IgD-negative memory B cell (primary cell): ENCODE data around the gene EHD4. TPM values are rescaled to one million over a fixed set of nuclear protein-coding genes. Genes with fewer than 3 reads are reported as not detected.

ENCODE experiments used
- H3K27ac Mint-ChIP-seq, 3 donors: one replicate each; pipeline ENCODE4 v1.8.0; 2020 to 2022; ENCODE audit warnings: mild to moderate bottlenecking in 3 of 3, mixed read lengths in 3 of 3, moderate library complexity in 1 of 3
- H3K27me3 Mint-ChIP-seq: one replicate; pipeline ENCODE4 v1.8.0; 2021; ENCODE audit warnings: mixed read lengths
- H3K36me3 Mint-ChIP-seq: one replicate; pipeline ENCODE4 v1.8.0; 2020; ENCODE audit warnings: mild to moderate bottlenecking, mixed read lengths
- H3K4me1 Mint-ChIP-seq, 3 donors: one replicate each; pipeline ENCODE4 v1.8.0; 2020 to 2022; ENCODE audit warnings: mixed read lengths in 3 of 3, mild to moderate bottlenecking in 1 of 3
- H3K4me3 Mint-ChIP-seq, 4 donors: one replicate each; pipeline ENCODE4 v1.8.0; 2020 to 2022; ENCODE audit warnings: mild to moderate bottlenecking in 4 of 4, mixed read lengths in 4 of 4, moderate library complexity in 3 of 4
- H3K9me3 Mint-ChIP-seq, 3 donors: one replicate each; pipeline ENCODE4 v1.8.0; 2020 to 2021; ENCODE audit warnings: mixed read lengths in 3 of 3, mild to moderate bottlenecking in 1 of 3
- polyA plus RNA-seq: library from polyadenylated mRNA; unstranded; fragments of 300-500 nt; fragmentation: Illumina TruSeq; gene quantifications from one replicate; pipeline ENCODE4 v1.2.3, GENCODE V29; 2021

EHD4 gene
- polyA plus RNA-seq, result 3.8 TPM

DNA sequence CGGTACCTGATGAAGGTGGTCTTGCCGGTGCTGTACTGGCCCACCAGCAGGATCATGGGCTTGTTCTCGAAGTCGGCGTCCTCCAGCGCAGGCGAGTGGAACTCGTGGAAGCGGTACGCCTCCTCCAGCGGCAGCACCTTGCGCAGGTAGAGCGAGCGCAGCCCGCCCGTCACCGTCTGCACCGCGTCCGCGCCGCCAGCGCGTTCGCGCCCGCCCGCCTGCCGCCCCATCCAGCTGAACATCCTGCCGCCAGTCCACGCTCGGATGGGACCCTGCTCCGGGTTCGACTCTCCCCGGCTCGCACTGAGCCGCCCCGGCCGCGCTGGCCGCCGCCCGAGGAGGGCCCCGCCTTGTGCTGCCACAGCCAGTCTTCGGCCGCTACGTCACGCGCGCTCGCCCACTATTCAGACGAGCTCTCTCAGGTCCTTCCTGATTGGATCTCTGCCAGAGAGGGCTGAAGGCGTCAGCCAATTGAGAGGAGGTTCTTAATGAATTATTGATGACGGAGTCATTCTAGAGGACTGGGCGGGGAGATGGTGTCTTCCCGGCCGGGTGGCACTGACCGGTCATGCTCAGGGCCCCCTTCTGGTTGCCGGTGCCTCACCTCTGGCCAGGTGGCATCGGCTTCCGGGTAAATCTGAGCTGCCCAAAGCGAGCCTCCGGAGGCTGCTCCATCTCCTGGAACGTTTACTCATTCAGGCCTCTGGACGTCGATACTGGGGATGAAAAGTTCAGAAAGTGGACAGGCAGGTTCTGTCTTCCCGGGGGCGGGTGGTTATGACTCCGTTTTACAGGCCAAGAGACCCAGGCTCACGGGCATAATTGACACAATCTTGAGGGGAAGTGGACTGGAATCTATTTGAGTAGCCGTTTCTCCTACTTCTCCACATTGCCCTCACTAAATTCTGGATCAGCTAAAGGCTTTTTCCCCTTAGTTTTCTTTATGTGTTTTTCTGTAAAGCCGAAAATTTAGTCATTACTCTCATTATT, at the start of gene EHD4:
Gene EHD4, minus strand, starts transcription at position 305 of the 990 bp plus-strand sequence. Its CDS starts 63 bp downstream, at position 242.
- Mint-ChIP-seq H3K4me1 (peaks cover 30 to 39% (median 30%) of the 10 kb centered on the region in 3 donors), H3K27ac (peak within 1 kb of the TSS; percentile 76 to 96 (median 94)), H3K27me3 (peaks cover 3% of the 10 kb centered on the region), H3K36me3 (no peaks in the 10 kb centered on the region), H3K4me3 (peak within 1 kb of the TSS; percentile 93 to 96 (median 95)), H3K9me3 (no peaks in the 10 kb centered on the region)

DNA sequence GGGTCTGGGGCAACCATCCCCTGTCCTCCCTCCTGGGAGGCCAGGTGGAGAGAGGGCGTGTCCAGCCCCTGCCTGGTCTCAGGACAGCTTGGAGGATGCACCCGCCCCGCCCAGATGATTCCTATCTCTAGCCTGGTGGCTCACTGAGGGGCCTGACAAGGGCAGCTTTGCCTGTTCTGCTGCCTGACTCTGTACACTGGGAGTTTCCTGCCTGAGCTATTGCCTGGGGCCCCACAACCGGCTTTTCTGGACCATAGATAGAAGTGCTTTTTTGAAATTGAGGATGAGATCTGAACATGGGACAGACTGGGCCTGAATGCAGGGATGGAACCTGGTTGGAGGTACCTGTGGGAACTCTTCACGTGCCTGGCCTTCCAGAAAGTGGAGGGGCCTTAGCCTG, 49.2 kb upstream of the EHD4 start:
- H3K4me3 Mint-ChIP-seq, result no peak overlapping the region
- no peaks in the 10 kb centered on the region for H3K4me1 Mint-ChIP-seq
- H3K36me3 Mint-ChIP-seq, result no peaks in the 10 kb centered on the region
- peaks cover 10% of the 10 kb centered on the region for H3K27me3 Mint-ChIP-seq
- no peak overlapping the region for H3K27ac Mint-ChIP-seq
- H3K9me3 Mint-ChIP-seq, result peaks cover 0 to 2% (median 0%) of the 10 kb centered on the region in 3 donors

DNA sequence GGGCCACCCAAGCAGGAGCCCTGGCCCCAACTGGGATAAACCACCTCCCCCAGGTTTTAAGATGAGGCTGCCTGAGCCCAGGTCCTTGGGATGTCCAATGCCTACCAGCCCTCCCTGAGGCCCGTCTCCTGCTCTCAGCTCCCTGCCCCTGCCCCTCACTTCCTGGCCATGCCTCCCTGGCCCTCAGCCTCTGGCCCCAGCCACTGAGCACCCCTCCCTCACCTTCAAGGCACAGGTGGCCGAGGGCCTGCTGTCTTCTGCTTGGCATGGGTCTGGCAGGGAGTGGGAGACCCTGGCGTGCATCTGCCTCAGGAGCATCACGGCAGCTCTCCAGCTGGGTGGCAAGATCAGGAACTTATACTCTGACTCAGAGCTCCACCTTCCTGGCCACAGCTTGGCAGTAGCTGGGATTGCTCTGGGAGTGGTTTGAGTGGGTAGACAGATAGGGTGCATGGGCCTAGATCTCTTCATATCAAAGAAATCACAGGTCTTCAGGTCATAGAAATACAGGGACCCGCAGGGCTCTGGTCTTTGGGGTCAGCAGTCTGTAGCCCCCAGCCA, 48.4 kb upstream of the EHD4 start, which contains the start of gene PLA2G4E:
Gene PLA2G4E, minus strand, starts transcription at position 330 of the 561 bp plus-strand sequence. Its CDS starts 12 bp downstream, at position 318.
- Mint-ChIP-seq H3K36me3 (no peaks in the 10 kb centered on the region), H3K4me1 (no peaks in the 10 kb centered on the region), H3K4me3 (no peak within 1 kb of the TSS), H3K9me3 (peaks cover 0 to 2% (median 0%) of the 10 kb centered on the region in 3 donors), H3K27me3 (peaks cover 10% of the 10 kb centered on the region), H3K27ac (peak within 1 kb of the TSS in 1 of 3 donors; percentile 53)

DNA sequence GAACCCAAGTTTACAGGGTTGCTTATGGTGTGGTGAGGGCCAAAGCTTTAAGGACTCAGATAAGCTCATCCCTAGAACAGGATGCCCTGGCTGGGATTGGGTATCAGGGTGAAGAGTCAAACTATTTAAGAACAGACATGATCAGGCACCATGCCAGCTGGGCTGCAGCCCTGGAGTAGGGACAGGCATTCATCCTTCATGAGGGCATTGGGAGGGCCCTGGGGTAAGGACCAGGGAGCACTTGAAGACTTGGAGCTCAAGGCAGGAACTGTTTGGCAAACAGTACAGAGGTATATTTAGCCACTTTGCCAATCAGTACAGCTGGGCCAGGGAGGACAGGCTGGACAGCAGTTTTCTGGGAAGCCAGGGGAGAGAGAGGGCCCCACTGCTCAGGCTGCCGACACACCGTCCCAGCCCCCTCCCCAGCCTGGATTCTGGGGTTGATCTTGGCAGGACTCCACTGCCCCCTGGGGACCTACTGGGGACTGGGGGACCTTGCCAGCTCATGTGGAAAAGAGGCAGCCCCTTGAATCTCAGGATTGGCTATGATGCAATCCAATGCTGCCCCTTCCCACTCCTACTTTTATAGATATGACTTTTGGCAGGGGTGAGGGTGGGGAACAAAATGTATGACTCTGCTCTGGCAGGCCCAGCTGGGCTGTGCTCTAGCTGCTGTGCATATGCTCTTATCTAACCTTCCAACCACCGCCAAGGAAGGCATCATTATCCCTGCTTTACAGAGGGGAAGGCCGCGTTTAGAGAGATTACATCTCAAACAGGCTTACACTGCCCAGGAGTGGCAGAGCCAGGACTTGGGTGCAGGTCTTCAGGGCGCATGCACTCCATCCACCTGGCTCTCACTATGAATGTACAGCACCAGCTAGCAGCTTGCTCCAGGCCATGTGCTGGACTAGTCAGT, 46.2 kb upstream of the EHD4 start:
- Mint-ChIP-seq H3K36me3 (peaks cover 1% of the 10 kb centered on the region), H3K4me1 (no peaks in the 10 kb centered on the region), H3K27ac (no peak overlapping the region), H3K4me3 (no peak overlapping the region), H3K27me3 (peaks cover 7% of the 10 kb centered on the region), H3K9me3 (peaks cover 0 to 2% (median 0%) of the 10 kb centered on the region in 3 donors)

DNA sequence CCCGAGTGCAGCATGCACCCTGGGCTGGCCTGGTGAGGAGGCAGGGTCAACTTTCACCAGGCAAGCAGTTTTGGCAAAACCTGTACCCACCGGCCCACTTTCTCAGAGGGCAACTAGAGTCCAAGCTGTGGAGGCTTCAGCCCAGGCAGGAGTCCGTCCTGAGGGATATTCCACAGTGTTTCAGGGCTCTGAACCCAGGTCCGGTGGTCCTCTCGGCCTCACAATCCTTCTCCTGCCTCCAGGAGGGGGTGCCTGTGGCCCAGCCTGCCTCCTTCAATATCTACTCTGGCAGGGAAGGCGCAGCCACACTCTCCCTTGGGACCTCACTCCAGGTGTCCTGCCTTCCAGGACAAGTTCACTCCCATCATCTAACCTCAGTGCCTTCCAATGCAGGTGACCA, 44.6 kb upstream of the EHD4 start:
- Mint-ChIP-seq H3K4me3 (no peak overlapping the region), H3K27ac (no peak overlapping the region), H3K36me3 (peaks cover 1% of the 10 kb centered on the region), H3K9me3 (no peaks in the 10 kb centered on the region), H3K27me3 (peaks cover 8% of the 10 kb centered on the region), H3K4me1 (peaks cover 0 to 4% (median under 1%) of the 10 kb centered on the region in 3 donors)

DNA sequence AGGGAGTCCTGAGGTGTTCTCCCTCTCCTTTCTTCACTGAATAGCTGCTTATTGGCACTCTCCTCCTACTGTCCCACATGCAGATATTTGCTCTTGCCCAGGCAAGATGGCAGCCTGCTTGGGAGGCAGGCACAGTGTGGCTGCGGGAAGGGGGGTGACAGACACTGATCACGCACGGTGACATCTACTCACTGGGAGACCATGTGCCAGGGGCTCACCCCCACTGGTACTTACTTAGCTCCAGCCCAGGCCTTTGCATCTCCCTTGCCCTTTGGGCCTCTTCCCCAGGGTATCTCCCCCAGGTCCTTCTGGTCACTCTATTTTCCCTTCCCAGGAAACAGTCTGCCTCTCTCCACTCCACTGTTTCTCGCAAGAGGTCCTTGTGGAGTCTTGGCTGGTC, 42.0 kb upstream of the EHD4 start:
- no peak overlapping the region for H3K4me3 Mint-ChIP-seq
- H3K36me3 Mint-ChIP-seq, result peaks cover 1% of the 10 kb centered on the region
- H3K4me1 Mint-ChIP-seq, result peaks cover 6 to 13% (median 8%) of the 10 kb centered on the region in 3 donors
- no peaks in the 10 kb centered on the region for H3K9me3 Mint-ChIP-seq
- H3K27ac Mint-ChIP-seq, result no peak overlapping the region
- H3K27me3 Mint-ChIP-seq, result peaks cover 6% of the 10 kb centered on the region

DNA sequence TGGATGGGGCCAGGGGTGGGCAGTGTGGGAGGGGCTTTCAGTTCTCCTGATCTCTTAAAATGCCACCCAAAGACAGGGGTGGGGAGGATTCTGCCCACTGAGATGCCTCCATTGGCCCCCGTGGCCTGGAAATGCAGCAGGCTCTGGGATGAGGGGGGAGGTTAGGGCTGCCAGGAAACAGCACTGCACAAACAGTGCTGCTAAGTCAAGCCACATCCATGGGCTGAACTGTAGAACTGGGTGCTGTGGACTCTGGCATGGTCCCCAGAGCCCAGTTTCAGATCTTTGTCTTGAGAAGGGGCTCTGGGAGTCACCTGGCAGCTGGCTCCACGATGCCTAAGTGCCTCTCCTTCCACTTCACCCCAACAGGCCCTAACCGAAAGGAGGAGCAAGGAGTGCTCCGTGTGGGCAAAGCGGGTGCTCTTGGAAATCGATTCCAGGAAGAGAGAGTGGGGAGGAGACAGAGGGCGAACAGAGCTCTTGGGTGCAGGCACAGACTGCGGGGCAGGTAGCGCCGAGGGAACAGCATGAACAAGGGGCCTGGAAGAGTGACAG, 40.6 kb upstream of the EHD4 start:
- H3K27ac Mint-ChIP-seq, result no peak overlapping the region
- H3K4me3 Mint-ChIP-seq, result no peak overlapping the region
- H3K27me3 Mint-ChIP-seq, result peaks cover 4% of the 10 kb centered on the region
- peaks cover 1% of the 10 kb centered on the region for H3K36me3 Mint-ChIP-seq
- no peaks in the 10 kb centered on the region for H3K9me3 Mint-ChIP-seq
- peaks cover 6 to 13% (median 8%) of the 10 kb centered on the region in 3 donors for H3K4me1 Mint-ChIP-seq

DNA sequence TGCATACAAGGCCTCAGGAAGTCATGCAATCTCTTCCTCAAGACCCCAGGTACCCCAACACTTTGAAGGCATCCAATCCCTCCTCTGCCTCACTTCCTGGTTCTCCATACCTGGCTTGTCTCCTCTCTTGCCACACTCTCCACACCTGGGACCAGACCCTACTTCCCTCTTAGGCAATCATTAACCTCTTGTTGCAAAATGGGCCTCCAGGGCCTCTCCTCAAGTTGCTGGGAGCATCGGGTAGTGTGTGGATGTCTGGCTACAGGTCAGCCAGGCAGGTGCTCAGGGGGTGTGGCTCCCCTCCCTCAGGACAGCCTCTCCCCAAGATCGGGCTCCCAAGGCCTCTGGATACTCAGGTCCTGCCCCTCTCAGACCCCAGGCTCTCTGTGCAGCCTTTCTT, 39.9 kb upstream of the EHD4 start:
- Mint-ChIP-seq H3K4me3 (no peak overlapping the region), H3K27me3 (peaks cover 4% of the 10 kb centered on the region), H3K9me3 (peaks cover 0 to 2% (median 0%) of the 10 kb centered on the region in 3 donors), H3K27ac (peak overlapping the region in 1 of 3 donors; percentile 50), H3K36me3 (peaks cover 1% of the 10 kb centered on the region), H3K4me1 (peaks cover 6 to 13% (median 8%) of the 10 kb centered on the region in 3 donors)

DNA sequence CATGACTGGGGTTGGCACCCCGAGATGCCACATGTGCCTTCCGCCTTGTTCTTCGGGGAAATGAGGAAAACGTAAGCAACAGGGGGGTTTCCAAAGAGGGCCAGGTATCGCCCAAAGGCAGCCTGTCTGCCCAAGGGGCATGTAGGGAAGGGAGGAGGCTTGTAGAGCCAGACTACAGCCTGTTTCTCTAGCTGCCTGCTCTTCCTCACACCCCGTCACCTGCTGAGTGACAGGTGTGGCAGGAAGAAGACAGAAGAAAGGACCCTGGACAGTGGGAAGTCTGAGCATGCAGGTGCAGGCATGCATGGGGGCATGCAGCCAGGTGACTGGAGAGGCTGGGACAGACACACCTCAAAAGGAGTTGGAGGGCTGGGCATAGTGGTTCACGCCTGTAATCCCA, 38.7 kb upstream of the EHD4 start:
- Mint-ChIP-seq H3K36me3 (peaks cover 1% of the 10 kb centered on the region), H3K27ac (peak overlapping the region in 1 of 3 donors; percentile 61), H3K4me3 (peak overlapping the region in 1 of 4 donors; percentile 69), H3K4me1 (peaks cover 6 to 13% (median 8%) of the 10 kb centered on the region in 3 donors), H3K27me3 (peaks cover 3% of the 10 kb centered on the region), H3K9me3 (peaks cover 0 to 5% (median 0%) of the 10 kb centered on the region in 3 donors)

DNA sequence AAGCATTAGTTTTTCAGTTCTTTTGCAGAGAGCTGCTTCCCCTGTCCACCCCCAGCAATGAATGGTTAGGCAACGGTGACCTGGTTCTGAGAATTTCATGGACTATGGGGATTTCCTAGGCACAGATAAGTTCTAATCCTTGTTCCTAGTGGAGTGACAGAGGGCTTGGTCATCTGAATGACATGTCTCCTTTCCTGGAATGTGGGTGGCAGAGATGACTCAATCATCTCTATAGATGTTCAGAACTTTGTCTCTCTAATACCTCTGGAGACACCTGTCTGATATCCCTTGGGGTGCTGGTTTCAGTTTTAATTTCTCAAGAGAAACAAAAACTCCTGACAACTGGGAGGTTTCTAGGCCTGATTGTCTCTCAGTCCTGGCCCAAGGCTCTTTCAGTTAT, 38.1 kb upstream of the EHD4 start:
- peaks cover 3% of the 10 kb centered on the region for H3K27me3 Mint-ChIP-seq
- H3K9me3 Mint-ChIP-seq, result peaks cover 0 to 5% (median 0%) of the 10 kb centered on the region in 3 donors
- peak overlapping the region in 2 of 3 donors; percentile 31 to 61 for H3K27ac Mint-ChIP-seq

DNA sequence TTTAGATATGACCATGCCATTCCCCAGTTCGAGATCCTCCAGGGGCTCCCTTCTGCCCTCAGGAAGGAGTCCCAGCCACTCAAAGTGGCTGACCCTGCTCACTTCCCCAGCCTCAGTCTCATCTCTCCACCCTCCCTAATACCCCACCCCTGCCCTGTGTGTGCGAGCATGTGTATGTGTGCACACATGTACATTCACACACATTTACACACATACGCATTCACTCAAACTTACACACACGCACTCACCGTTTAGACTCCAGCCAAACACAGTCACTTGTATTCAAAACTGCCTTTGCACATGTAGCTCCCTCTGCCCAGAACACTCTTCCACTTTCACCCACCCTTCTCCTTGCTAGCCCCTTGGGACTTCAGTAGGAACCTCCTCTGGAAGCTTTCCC, 37.1 kb upstream of the EHD4 start:
- Mint-ChIP-seq H3K27ac (no peak overlapping the region), H3K27me3 (peaks cover 3% of the 10 kb centered on the region), H3K36me3 (no peaks in the 10 kb centered on the region), H3K4me1 (peaks cover 6 to 13% (median 11%) of the 10 kb centered on the region in 3 donors), H3K9me3 (peaks cover 0 to 5% (median 0%) of the 10 kb centered on the region in 3 donors), H3K4me3 (no peak overlapping the region)

More for the DNA sequence above, 38.1 kb upstream of the EHD4 start:
- H3K36me3 Mint-ChIP-seq, result peaks cover 1% of the 10 kb centered on the region
- H3K4me1 Mint-ChIP-seq, result peaks cover 6 to 13% (median 11%) of the 10 kb centered on the region in 3 donors
- peak overlapping the region in 1 of 4 donors; percentile 61 for H3K4me3 Mint-ChIP-seq

DNA sequence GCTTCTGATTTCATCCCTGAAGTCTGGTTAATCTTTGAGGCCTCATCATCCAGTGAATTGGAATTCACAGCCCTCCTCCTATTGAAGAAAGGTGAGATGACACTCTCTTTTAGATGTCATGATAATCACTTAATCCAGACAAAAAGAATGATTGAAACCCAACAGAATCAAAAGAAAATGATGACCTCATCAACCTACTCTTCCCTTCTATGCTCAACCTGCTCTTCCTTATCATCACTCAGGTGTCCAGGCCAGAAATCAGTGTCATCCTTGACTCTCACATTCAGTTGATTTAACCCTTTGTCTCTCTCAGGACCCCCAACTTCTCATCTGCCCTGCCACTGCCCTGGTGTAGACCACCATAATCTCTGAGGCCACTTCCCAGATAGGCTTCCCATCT, 36.7 kb upstream of the EHD4 start:
- no peaks in the 10 kb centered on the region for H3K36me3 Mint-ChIP-seq
- H3K27me3 Mint-ChIP-seq, result peaks cover 3% of the 10 kb centered on the region
- peak overlapping the region in 1 of 4 donors; percentile 34 for H3K4me3 Mint-ChIP-seq
- peaks cover 0 to 5% (median 1%) of the 10 kb centered on the region in 3 donors for H3K9me3 Mint-ChIP-seq
- no peak overlapping the region for H3K27ac Mint-ChIP-seq
- H3K4me1 Mint-ChIP-seq, result peaks cover 6 to 13% (median 11%) of the 10 kb centered on the region in 3 donors

DNA sequence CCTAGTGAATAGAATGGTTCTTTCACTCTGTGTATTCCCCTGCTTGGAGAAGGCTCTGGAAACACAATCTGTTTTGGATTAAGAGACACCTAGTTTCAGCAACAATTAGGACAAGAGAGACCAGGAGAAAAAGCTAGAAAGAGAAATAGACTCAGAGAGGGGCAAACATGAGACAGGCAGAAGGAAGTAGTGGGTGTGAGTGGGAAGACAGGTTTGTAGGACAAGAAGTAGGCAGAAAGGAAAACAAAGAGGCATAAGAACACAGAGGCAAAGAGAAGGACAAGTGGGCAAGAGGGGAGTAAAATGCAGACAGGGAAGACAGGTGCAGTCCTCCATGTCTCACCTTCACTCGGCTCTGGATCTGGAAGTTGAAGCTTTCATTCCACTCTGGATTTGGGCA, 35.0 kb upstream of the EHD4 start:
- H3K27me3 Mint-ChIP-seq, result peaks cover 3% of the 10 kb centered on the region
- no peak overlapping the region for H3K27ac Mint-ChIP-seq
- no peak overlapping the region for H3K4me3 Mint-ChIP-seq
- no peaks in the 10 kb centered on the region for H3K36me3 Mint-ChIP-seq
- H3K4me1 Mint-ChIP-seq, result peaks cover 6 to 12% (median 11%) of the 10 kb centered on the region in 3 donors
- H3K9me3 Mint-ChIP-seq, result peaks cover 0 to 5% (median 2%) of the 10 kb centered on the region in 3 donors

DNA sequence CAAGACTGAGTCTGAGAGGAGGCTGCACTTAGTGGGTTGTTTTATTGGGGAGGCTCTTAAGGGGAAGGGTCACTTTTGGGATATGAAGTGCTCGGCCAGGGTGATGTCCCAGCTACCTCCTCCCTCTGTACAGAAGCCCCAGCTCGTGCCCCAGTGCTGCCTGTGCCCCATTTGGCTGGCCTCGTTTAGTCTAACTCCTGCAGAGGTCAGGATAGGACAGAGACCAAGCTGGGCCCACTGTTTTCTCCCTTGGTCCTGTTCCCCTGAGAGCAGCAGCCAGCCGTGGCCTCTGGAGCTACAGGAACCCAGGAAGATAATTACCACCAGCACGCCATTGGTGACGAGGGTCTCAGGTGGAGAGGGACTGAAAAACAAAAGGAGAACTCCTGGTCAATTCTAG, 30.0 kb upstream of the EHD4 start:
- H3K9me3 Mint-ChIP-seq, result peaks cover 0 to 3% (median 2%) of the 10 kb centered on the region in 3 donors
- no peak overlapping the region for H3K4me3 Mint-ChIP-seq
- H3K36me3 Mint-ChIP-seq, result no peaks in the 10 kb centered on the region
- peaks cover 9% of the 10 kb centered on the region for H3K27me3 Mint-ChIP-seq
- H3K4me1 Mint-ChIP-seq, result peaks cover 7 to 10% (median 8%) of the 10 kb centered on the region in 3 donors
- peak overlapping the region in 1 of 3 donors; percentile 43 for H3K27ac Mint-ChIP-seq
